Kasumi-1 (cell line): ENCODE data around the gene PACRG.

Experiments
- DNase-seq, 2 experiments: peaks; one replicate each; lab custom pipeline; 2025; lab: John Stamatoyannopoulos, UW

The PACRG gene

GRCh38 chr6:163354085-163354484 lies 626.3 kb downstream of the PACRG start:
- no peak for DNase-seq

- peak; percentile 48 to 51 for DNase-seq
Measured at GRCh38 chr6:163354761-163355425, 627.1 kb downstream of the PACRG start.

GRCh38 chr6:163355426-163355991 lies 627.7 kb downstream of the PACRG start:
- DNase-seq: peak; percentile 56 to 58

DNA sequence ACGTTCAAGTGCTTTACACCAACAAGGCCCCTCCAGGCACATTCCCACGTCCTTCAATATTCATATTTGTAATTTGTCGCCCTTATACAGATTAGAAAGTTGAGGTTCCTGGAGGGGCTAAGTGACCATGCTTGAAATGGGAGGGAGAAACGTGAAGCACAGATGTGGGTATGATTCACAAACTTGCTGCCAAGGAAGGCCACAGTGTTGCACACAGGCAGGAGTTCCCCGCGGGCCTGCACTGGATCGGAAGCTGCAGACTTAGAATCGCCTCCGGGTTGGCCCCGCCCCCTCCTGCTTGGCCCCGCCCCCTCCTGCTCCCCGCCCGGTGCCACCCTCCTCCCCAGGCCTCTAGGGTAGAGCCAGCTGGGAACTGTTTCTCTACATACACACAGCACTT lies 628.5 kb downstream of the PACRG start:
- DNase-seq: peak; percentile 38 to 43

DNA sequence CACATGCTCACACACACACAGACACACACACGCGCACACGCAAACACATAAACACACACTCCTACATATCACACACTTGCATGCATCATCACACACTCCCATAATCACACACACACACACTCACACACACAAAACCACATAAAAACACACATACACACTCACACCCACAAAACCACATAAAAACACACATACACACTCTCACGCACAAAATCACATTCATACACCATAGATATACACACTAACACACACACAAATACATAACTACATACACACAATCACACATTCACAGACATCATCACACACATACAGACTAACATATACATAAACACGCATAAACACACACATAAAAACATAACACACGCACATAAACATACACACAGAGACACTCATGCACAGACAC lies 629.0 kb downstream of the PACRG start:
- DNase-seq: no peak

DNA sequence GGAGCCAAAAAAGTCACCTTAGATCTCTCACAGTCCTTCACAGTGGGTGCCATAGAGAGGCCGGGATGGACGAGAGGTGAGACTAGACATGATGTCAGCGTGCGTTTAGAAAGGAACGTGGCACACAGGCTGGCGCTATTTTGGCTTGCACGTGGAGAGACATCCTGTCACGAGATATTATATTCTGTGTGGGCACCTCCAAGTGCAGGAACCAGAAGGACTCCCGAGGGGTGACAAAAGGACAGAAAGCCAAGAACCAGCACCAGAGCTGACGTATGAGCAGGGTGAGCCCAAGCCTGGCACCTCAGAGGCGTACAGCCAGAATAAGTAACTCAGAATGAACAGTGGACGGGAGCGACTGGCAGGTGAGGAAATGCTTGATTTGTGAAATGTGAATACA lies 636.9 kb downstream of the PACRG start:
- DNase-seq: no peak
